HG03457 (cell line): ENCODE measurements around the gene RAB8B.

ENCODE experiments used
- ATAC-seq: cut with Tn5 transposase; IDR thresholded peaks from one replicate; pipeline ENCODE4 v1.9.1; 2021; ENCODE audit warnings: moderate number of reproducible peaks; ENCODE audit not compliant: unreplicated experiment

The RAB8B gene

DNA sequence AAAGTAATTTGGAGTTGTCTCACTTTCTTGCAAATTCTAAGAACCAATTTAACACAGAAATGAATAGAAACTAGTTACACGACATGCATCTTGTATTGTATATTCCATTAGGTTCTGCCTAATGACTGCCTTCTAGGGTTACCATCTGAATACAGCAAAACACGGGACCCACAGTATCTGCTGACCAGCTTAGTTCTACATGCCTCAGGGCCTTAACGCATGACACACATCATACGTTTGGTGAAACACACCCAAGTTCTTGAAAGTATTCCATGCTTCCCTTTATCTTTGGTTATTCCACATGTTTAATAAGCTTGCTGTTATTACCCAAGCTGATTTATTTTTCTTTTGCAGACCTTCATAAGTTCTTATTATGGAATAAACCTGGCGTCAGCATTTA, 115.9 kb downstream of the RAB8B start:
- ATAC-seq: no peak

DNA sequence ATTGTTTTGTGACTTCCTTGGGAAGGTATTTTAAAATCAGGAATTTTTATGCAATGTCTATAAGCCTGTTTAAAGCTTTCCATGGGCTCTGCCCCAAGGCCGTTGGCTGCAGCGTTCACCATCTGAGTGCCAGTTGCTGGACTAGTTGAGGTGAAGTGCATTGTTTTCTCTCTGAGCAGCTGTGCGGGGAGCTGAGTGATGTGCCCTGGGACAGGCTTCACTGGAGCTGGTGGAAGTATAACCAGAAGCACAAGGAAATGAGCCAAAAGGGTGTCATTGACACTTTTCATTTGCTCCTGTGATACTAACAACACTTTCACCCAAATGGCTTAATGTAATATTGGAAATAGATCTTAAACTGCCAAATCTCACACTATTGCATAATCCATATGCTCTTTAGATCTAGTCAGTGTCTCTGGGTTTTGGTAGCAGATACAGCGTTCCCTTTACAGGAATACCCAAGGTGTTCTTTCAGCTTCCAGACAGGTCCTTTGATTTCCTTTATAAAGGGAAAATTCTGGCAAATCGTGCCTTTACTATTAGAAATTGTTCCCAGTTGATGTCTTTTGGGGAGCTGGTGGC, 117.2 kb downstream of the RAB8B start:
- ATAC-seq: no peak

DNA sequence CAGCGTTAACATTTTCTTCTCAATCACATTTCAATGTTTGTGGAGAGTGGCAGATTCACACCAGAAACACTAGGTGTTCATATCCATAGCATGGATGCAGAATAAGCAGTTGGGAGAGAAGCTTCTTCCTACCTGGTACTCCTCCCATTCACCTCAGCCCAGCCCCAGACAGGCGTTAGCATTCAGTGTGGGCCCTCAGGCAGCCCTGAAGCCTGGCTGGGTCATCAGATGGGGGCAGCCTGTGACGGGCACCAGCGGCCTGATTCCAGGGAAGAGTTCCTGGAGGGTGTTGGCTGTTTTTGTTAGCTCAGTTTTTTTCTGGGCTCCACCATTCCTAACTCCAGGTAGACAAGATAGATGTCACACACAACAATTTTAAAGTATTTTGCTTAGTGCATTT, 119.1 kb downstream of the RAB8B start:
- no peak for ATAC-seq

- no peak for ATAC-seq
Measured at GRCh38 chr15:63308947-63309346, 119.5 kb downstream of the RAB8B start.

DNA sequence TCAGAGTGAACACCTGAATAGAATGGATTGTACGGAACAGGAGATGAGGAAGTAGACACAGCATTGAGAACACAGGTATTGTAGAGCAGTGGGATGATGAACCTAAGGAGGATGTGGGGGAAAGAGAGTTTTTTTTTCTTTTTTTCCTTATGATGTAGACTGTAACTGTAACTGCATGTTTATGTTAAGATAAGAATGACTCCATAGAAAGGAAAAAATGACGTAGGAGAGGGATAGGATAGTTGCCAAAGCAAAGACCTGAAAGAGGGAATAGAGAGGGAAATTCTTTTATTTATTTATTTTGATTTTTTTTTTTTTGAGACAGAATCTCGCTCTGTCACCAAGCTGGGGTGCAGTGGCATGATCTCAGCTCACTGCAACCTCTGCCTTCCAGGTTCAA, 121.2 kb downstream of the RAB8B start:
- no peak for ATAC-seq

DNA sequence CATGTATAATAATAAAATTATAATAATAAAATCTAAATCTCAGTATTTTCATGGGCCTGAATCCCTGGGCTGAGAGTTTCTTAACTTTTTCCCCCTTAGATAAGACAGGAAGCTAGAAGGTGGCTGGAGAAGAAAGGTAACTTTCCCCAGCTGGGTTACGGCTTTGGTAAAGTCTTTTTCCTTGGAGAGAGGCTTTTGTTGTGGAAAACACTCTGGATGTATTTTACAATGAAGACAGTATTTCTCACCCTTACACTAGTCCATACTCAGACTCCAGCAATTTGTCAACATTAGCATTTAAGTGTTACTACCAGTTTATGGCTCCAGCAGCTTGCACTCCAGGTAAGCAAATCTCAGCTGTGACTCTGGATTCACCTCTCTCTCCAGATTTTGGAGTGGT, 122.9 kb downstream of the RAB8B start:
- ATAC-seq: no peak

DNA sequence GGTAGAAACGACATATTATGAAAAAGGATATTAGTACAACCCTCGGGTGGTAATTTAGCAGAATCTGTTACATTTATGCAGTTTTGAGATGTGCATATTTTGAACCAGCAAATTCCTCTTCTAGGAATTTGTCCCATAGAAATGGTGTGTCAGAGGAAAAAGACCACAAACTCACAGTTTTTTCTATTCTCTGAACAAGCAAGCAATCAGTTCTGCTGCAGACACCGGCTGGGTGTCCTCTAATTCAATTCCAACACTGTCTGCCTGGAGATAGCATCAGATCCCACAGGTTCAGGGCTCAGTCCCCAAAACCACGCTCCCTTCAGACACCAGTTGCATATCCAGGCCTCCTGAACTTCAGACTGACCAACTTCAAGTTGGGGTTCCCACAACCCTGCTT, 124.4 kb downstream of the RAB8B start:
- no peak for ATAC-seq

- no peak for ATAC-seq
Measured at GRCh38 chr15:63314409-63314808, 125.0 kb downstream of the RAB8B start.
